SJSA1 (cell line): ENCODE measurements around the gene MAPK9. TPM values are rescaled to one million over a fixed set of nuclear protein-coding genes. Genes with fewer than 3 reads are reported as not detected.
"Not testable (repeated sequence)": the region's sequence is repeated elsewhere in the genome, so short reads cannot be mapped to it uniquely, and the experiment has no call there.

Experiments
- DNase-seq, 2 experiments: peaks; one replicate each; pipeline ENCODE4 v3.0.0-alpha.2; 2015 to 2020; ENCODE audit warnings: low spot score in 2 of 2, low read depth in 1 of 2
- H3K27ac ChIP-seq: fragments of 250-450 bp; sonication (Bioruptor Pico); 2 replicates; pipeline ENCODE4 v1.5.1; 2020; ENCODE audit warnings: mild to moderate bottlenecking, moderate library complexity
- H3K27me3 ChIP-seq: fragments of 250-450 bp; sonication (Bioruptor Pico); replicated peaks from 2 replicates; pipeline ENCODE4 v1.5.1; 2020; ENCODE audit warnings: mild to moderate bottlenecking, moderate library complexity
- H3K36me3 ChIP-seq: fragments of 250-450 bp; sonication (Bioruptor Pico); 2 replicates; pipeline ENCODE4 v1.5.1; 2020; ENCODE audit warnings: mild to moderate bottlenecking
- H3K4me1 ChIP-seq: fragments of 250-450 bp; sonication (Bioruptor Pico); replicated peaks from 2 replicates; pipeline ENCODE4 v1.6.1; 2021; ENCODE audit warnings: mild to moderate bottlenecking
- H3K4me3 ChIP-seq: fragments of 250-450 bp; sonication (Bioruptor Pico); 2 replicates; pipeline ENCODE4 v1.5.1; 2020; ENCODE audit warnings: mild to moderate bottlenecking
- H3K9me3 ChIP-seq: fragments of 250-450 bp; sonication (Bioruptor Pico); replicated peaks from 2 replicates; pipeline ENCODE4 v1.5.1; 2020; ENCODE audit warnings: mild to moderate bottlenecking
- total RNA-seq: library from RNA; depleted of rRNA; stranded (reverse); fragments of >200 nt; shearing (Covaris generic); gene quantifications from 2 replicates; pipeline ENCODE4 v1.2.3, GENCODE V29; 2014

The MAPK9 gene
- total RNA-seq, 1 experiment from 2014 or later, result 82.1 TPM

DNA sequence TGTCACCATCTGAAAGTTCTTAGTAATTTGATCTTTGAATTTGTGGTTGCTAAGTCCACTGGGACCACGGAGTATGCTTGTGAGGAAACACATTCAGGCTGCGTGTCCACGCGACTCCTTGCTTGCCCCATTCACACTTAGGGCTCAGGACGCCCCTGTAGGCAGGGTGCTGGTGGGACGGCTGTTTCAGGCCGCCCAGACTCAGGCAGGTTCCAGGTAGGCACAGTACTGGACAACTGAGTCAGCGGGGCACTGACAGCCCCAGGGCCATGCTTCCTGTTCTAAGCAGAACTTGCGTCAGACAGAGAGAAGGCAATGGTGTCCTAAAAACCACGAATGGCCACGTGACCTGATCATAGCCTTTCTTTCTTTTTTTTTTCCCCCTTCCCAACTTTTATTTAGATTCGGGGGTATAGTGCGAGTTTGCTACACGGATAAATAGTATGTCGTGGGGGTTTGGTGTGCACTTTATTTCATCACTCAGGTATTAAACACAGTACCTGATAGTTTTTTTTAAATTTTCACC, 75.2 kb downstream of the MAPK9 start:
- no peak overlapping the region for H3K27ac ChIP-seq
- no peaks in the 10 kb centered on the region for H3K4me1 ChIP-seq
- H3K36me3 ChIP-seq, result no peaks in the 10 kb centered on the region
- no peaks in the 10 kb centered on the region; the same call in 1 of the 2 replicates for H3K27me3 ChIP-seq
- DNase-seq, result peak in 1 of 2 experiments; percentile 30
- H3K4me3 ChIP-seq, result no peak overlapping the region
- peaks cover 11% of the 10 kb centered on the region for H3K9me3 ChIP-seq

DNA sequence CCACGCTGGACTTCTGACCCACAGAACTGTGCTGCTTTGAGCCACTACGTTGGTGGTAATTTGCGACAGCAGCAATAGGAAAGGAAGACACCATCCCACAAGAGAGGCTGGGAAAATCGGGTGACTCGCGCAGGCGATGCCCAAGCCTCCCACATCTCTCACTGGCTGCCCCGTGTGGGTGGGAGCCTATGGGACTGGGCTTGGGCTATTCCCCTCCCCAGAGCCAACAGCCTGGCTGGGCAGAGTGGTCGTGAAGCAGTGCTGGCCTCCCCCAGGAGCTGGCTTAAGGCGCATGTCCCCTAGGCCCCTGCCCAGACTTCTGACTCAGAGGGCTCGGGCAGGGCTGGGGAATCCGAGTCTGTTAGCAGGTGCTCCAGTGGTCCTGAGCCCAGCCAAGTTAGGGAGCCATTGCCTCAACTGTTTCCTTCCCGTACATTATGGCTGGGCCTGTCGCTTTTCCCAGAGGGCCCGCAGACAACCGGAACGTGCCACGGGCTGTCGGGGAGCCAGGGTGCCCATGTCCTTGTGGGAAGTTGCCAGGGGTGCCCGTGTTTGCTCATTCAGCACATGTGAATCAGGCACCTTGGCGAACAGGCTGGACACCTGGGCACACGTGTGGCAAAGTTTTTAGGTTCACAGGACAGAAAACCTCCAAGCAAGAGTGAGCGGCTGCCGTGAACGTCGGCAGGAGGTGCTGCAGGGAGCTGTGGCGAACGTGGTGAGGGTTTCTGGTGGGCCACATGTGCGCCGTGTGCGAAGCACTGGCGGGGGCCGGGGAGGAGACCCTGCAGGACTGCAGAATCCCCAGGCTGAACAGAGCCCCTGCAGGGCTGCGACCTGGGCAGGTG, 75.9 kb downstream of the MAPK9 start:
- H3K27me3 ChIP-seq, result peaks cover 4% of the 10 kb centered on the region; the same call in 1 of the 2 replicates
- H3K4me3 ChIP-seq, result no peak overlapping the region
- H3K36me3 ChIP-seq, result no peaks in the 10 kb centered on the region
- peak in 1 of 2 experiments; percentile 40 for DNase-seq
- H3K9me3 ChIP-seq, result peaks cover 8% of the 10 kb centered on the region; the same call in 1 of the 2 replicates
- H3K4me1 ChIP-seq, result no peaks in the 10 kb centered on the region
- H3K27ac ChIP-seq, result no peak overlapping the region

DNA sequence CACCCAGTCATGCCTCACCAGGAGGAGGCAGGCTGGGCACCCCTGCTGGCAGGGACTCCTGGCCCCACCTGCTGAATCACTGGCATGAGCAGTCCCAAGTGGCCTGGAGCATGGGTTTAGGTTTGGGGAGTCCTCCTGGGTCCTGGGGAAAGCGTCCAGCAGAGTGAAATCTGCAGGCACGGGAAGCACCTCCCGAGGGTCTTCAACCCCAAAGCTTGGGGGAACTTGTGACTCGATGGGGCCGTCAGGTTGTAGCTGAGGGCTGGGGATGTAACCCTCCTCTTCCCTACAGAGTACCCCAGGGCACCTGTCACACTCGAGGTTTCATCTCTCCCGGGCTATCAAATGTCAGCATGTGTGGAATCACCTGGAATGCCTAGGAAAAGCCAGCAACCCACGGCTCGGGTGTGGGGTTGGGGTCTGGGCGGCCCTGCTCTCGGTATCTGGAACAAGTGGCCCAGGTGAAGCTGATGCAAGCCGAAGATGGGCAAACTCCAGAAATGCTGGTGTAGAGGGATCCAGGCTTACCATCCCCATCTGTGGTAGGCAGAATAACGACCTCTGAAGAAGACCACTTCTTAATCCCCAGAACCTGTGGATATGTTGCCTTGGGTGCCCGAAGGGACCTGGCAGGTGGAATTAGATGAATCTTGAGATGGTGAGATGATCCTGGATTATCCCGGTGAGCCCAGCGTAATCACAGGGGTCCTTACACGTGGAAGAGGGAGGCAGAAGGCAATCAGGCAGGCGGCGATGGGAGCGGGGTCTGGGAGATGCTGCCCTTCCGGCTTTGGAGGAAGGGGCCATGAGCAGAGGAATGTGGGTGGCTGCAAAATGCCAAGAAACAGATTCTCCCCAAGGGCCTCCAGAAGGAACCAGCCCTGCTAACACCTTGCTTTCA, 76.8 kb downstream of the MAPK9 start:
- H3K4me1 ChIP-seq, result no peaks in the 10 kb centered on the region
- H3K36me3 ChIP-seq, result no peaks in the 10 kb centered on the region
- H3K27me3 ChIP-seq, result peaks cover 13% of the 10 kb centered on the region; the same call in 1 of the 2 replicates
- H3K4me3 ChIP-seq, result no peak overlapping the region
- DNase-seq, result peak in 1 of 2 experiments; percentile 43
- H3K27ac ChIP-seq, result no peak overlapping the region
- peaks cover 1% of the 10 kb centered on the region; the same call in 1 of the 2 replicates for H3K9me3 ChIP-seq

DNA sequence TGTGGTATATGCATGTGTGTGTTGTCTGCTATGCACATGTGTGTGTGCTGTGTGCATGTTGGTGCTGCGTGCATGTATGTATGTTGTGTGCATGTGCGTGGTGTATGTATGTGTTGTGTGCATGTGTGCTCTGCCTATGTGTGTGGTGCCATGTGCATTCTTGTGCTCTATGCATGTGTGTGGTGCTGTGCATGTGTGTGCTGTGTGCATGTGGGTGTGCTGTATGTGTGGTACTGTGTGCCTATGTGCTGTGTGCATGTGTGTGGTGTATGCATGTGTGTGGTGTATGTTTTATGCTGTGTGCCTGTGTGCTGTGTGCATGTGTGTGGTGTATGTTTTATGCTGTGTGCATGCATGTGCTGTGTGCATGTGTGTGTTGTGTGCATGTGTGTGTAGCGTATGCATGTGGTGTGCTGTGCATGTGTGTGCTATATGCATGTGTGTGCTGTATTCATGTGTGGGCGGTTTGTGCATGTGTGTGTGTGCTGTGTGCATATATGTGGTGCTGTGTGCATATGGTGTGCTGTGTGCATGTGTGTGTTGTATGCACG, 78.2 kb downstream of the MAPK9 start:
- H3K27ac ChIP-seq, result no peak overlapping the region
- H3K36me3 ChIP-seq, result no peaks in the 10 kb centered on the region
- DNase-seq, result peak in 1 of 2 experiments; percentile 16
- no peak overlapping the region for H3K4me3 ChIP-seq
- 0 out of 2 replicates have a peak, but pooled peaks cover 4% of the 10 kb centered on the region for H3K9me3 ChIP-seq
- peaks cover 4% of the 10 kb centered on the region for H3K4me1 ChIP-seq
- H3K27me3 ChIP-seq, result peaks cover 21% of the 10 kb centered on the region

DNA sequence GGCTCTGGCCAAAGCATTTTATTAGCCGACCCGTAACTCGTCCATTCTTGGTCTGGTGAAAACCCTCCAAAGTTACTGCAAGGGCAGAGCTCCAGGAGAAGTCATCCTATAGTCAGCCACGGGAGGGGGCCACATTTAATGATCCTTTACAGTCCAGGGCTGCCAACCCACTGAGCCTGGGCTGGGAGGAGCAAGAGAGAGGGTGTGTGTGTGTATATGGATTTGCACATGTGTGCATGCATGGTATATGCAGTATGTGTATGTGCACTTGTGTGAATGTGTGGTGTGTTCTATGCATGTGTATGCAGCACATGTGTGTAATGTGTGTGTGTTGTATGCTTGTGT, 78.7 kb downstream of the MAPK9 start:
- peaks cover 9% of the 10 kb centered on the region for H3K4me1 ChIP-seq
- no peak overlapping the region for H3K27ac ChIP-seq
- H3K9me3 ChIP-seq, result 0 out of 2 replicates have a peak, but pooled peaks cover 4% of the 10 kb centered on the region
- peak in 1 of 2 experiments; percentile 40 for DNase-seq
- peaks cover 25% of the 10 kb centered on the region for H3K27me3 ChIP-seq
- H3K36me3 ChIP-seq, result no peaks in the 10 kb centered on the region
- no peak overlapping the region for H3K4me3 ChIP-seq

DNA sequence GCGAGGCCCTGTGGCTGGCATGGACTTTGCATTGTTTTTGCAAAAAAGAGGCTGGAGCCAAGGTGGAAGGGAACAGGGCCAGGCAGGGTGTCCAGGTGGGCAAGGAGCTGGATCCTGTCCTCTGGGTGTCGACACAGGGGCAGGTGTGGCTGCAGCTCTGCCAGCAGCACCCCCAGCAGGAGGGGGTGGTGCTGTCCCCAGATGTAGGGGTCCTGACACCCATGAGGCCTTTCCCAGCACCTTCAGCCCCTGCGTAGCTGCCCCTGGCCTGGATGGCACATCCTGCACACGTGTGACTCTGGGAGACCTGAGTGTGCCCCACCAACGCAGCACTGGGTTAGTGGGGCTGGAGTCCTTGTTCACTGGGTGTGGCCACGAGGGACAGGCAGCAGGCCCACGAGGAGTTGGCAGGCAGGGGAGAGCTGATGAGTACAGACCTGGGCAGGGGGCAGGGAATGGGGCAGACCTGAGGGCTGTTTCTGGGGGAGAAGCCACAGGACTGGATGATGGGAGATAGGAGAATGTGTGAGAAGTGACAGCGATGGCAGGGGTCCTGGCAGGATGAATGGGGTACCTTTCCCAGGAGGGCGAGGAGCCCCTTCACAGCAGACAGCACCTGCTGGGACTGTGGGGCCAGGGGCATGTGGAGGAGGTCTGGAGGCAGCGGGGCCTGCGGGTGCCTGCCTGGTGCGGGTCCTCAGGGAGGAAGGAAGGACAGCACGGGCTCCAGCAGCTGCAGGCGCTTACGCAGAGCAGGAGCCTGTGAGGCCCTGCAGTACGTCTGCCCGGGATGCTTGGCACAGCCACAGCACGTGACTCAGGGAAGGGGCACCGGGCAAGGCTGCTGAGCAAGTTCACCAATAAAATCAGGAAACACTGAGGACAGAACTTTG, 79.3 kb downstream of the MAPK9 start:
- DNase-seq, result peak in 1 of 2 experiments; percentile 43
- Histone ChIP-seq H3K9me3 (0 out of 2 replicates have a peak, but pooled peaks cover 4% of the 10 kb centered on the region), H3K36me3 (no peaks in the 10 kb centered on the region), H3K4me1 (peaks cover 9% of the 10 kb centered on the region), H3K27ac (no peak overlapping the region), H3K27me3 (peaks cover 31% of the 10 kb centered on the region), H3K4me3 (no peak overlapping the region)

DNA sequence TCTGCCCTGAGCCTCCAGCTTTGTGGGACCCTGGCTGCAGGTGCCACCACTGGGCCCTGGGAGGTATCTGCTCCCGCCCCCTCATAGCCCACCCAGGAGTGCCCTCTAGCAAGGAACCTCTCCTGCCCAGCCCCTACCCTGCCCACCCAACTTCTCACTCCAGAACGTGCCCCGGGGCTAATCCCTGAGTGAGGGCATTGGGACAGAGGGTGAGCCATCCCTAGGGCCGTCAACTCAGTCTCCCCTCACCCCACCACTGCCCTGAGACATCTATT, 80.2 kb downstream of the MAPK9 start:
- peaks cover 9% of the 10 kb centered on the region for H3K4me1 ChIP-seq
- no peaks in the 10 kb centered on the region for H3K36me3 ChIP-seq
- H3K9me3 ChIP-seq, result 0 out of 2 replicates have a peak, but pooled peaks cover 4% of the 10 kb centered on the region
- H3K27me3 ChIP-seq, result peaks cover 38% of the 10 kb centered on the region
- peak in 1 of 2 experiments; percentile 44 for DNase-seq
- no peak overlapping the region for H3K27ac ChIP-seq
- H3K4me3 ChIP-seq, result no peak overlapping the region

DNA sequence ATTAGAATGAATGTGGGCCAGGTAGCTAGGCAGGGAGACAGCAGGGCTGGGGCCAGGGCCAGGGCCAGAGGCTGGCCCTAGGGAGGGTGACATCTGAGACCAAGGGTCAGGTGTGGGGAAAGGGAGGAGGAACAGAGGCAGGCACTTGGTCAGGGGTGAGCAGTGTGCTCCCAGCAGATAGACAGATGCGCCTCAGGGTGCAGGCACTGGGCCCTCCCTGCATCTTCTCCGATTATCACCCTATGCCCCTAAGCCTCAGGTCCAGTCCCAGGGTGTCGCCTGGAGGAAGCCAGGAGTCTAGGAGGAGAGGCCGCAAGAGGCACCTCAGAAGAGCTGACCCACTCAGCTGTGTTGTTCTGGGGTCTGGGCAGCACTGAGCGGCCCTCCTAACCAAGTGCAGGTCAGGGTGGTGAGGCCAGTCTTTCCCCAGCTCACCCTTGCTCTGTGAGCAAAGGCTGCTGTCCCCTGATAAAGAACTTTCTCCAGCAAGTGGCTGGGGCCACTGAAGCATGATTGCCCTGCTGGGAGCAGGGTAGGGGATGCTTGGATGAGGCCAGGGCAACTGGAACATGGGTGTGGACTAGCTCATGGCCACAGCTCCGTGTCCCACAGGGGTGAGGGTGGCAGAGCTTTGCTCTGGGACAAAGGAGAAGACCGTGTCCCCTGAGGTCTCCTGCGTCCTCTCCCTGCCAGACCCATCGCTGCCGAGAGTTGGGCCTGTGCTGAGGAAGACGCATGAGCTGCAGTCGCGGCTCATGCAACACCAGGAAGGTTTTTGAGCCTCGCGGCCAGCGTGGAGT, 80.7 kb downstream of the MAPK9 start:
- Histone ChIP-seq H3K27me3 (peaks cover 43% of the 10 kb centered on the region), H3K4me1 (peaks cover 9% of the 10 kb centered on the region), H3K4me3 (no peak overlapping the region), H3K27ac (no peak overlapping the region), H3K36me3 (no peaks in the 10 kb centered on the region), H3K9me3 (0 out of 2 replicates have a peak, but pooled peaks cover 4% of the 10 kb centered on the region)
- peak in 1 of 2 experiments; percentile 35 for DNase-seq

DNA sequence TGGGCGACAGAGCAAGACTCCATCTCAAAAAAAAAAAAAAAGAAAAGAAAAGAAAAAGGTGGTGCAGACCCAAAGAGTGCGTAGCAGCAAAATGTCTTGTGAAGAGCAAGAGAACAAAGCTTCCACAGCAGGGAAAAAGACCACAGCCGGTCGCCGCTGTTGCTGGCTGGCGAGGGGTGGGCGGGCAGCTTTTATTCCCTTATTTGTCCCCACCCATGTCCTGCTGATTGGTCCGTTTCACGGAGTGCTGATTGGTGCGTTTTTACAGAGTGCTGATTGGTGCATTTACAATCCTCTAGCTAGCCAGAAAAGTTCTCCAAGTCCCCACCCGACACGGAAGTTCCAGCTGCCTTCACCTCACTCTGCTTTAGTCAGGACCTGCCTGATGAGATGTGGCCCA, 81.8 kb downstream of the MAPK9 start:
- H3K27ac ChIP-seq, H3K4me3 ChIP-seq, H3K36me3 ChIP-seq, H3K9me3 ChIP-seq, H3K4me1 ChIP-seq: not testable (repeated sequence)
- peaks cover 46% of the 10 kb centered on the region for H3K27me3 ChIP-seq
- DNase-seq, result peak in 1 of 2 experiments; percentile 39

DNA sequence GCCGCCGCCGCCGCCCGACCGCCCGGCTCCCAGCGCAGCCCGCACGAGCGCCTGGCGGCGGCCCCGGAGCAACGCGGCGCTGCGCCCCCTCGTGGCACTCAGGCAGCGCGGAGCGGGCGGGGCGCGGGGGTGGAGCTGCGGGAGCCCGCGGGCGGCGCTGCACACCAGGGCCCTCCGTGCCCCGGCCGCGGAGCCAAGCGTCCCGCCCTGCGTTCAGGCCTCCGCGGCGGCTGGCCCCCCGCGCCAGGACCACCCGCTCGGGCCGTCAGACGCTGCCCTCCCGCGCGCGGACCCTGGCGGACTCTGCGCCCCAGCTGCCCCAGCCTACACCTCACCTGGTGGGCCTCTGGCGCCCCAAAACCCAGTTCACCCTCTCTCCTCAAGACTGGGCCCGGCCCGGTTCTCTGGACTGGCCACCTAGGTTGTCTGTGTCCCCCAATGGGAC, 82.7 kb downstream of the MAPK9 start, which contains the start of gene RASGEF1C:
TSS of gene RASGEF1C (minus strand) at position 75 of the 445 bp plus-strand sequence. CDS start 71,159 bp downstream, outside the sequence.
- peaks cover 46% of the 10 kb centered on the region for H3K27me3 ChIP-seq
- DNase-seq, result peak in 1 of 2 experiments; percentile 60
- H3K9me3 ChIP-seq, result 0 out of 2 replicates have a peak, but pooled peaks cover 4% of the 10 kb centered on the region
- H3K4me1 ChIP-seq, result peaks cover 9% of the 10 kb centered on the region
- no peaks in the 10 kb centered on the region for H3K36me3 ChIP-seq
- peak within 1 kb of the TSS; percentile 28 for H3K4me3 ChIP-seq
- H3K27ac ChIP-seq, result no peak within 1 kb of the TSS

DNA sequence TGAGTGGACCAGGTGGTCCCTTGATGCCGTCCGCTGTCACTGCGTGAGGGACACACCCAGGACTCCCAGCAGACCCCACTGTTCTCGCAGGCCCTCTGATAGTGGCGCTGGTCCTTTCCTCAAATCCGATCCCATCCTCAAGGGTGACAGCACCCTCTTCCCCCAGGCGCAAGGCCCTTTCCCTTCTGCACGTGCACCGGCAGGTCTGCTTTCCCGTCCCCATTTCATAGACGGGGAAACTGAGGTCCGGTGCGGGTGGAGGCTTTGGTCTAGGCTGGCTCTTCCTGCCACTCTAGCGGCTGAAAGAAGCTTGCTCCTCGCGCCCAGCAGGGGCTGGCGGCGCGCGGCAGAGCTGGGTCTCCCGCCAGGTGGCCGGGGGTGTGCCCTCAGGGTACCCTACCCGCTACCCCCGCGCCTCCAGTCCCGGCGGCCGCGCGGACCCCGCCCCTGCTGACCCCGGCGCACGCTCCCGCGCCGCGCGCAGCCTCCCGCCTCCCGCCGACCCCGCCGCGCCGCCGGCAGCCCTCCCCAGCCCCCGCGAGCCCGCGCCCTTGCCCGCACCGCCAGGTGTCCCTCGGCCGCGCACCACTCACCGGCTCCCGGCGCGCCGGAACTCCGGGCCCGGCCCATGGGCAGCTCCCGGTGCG, 83.3 kb downstream of the MAPK9 start:
- H3K36me3 ChIP-seq, result no peaks in the 10 kb centered on the region
- H3K27me3 ChIP-seq, result peaks cover 46% of the 10 kb centered on the region

More for the DNA sequence above, 83.3 kb downstream of the MAPK9 start:
- H3K4me1 ChIP-seq, result peaks cover 9% of the 10 kb centered on the region
- H3K4me3 ChIP-seq, result peak overlapping the region; percentile 28
- H3K9me3 ChIP-seq, result 0 out of 2 replicates have a peak, but pooled peaks cover 4% of the 10 kb centered on the region
- DNase-seq, result peak in 1 of 2 experiments; percentile 46
- H3K27ac ChIP-seq, result no peak overlapping the region
